ENCODE measurements around the gene PCBD2. TPM values are rescaled to one million over a fixed set of nuclear protein-coding genes. Genes with fewer than 3 reads are reported as not detected.

PCBD2 gene
- total and polyA plus RNA-seq, 9 donors = 4.5 to 13.1 (median 8.8) TPM

- Histone ChIP-seq H3K36me3 (no peaks in the 10 kb centered on the region), H3K27me3 (no peaks in the 10 kb centered on the region), H3K4me1 (ENCODE audit: insufficient read depth) (no peaks in the 10 kb centered on the region), H3K27ac (no peak overlapping the region), H3K9me3 (no peaks in the 10 kb centered on the region), H3K4me3 (no peak overlapping the region)
- no peak for DNase-seq
- 85 to 95% (median 88%) methylated on average over 3 of the region's 3 CpGs for WGBS, 3 donors
- intact Hi-C loops (cut with DNase I) = no loop called here
- TF ChIP-seq POLR2A (IDR thresholded peaks at IDR 0.05) = no peak
- TF ChIP-seq EP300 (IDR thresholded peaks at IDR 0.05) = no peak
- no peak for TF ChIP-seq CTCF (IDR thresholded peaks at IDR 0.05)
Measured at GRCh38 chr5:135004376-135004775, 99.4 kb downstream of the PCBD2 start.

GRCh38 chr5:135005076-135005475 is 100.1 kb downstream of the PCBD2 start:
- H3K9me3 ChIP-seq = no peaks in the 10 kb centered on the region
- H3K27me3 ChIP-seq = no peaks in the 10 kb centered on the region
- TF ChIP-seq CTCF (IDR thresholded peaks at IDR 0.05) (no peak), POLR2A (IDR thresholded peaks at IDR 0.05) (no peak)
- H3K4me1 ChIP-seq (ENCODE audit: insufficient read depth) = no peaks in the 10 kb centered on the region
- H3K27ac ChIP-seq = no peak overlapping the region
- no peak overlapping the region for H3K4me3 ChIP-seq
- WGBS, 3 donors = 89 to 96% (median 92%) methylated on average over 3 of the region's 3 CpGs
- DNase-seq = no peak
- no peaks in the 10 kb centered on the region for H3K36me3 ChIP-seq
- intact Hi-C loops (cut with DNase I) = no loop called here

- no peak for DNase-seq
- intact Hi-C loops (cut with DNase I) = no loop called here
- Histone ChIP-seq H3K9me3 (no peaks in the 10 kb centered on the region), H3K27me3 (no peaks in the 10 kb centered on the region), H3K36me3 (no peaks in the 10 kb centered on the region), H3K4me1 (ENCODE audit: insufficient read depth) (no peaks in the 10 kb centered on the region), H3K27ac (no peak overlapping the region), H3K4me3 (no peak overlapping the region)
- TF ChIP-seq CTCF (IDR thresholded peaks at IDR 0.05) (no peak), EP300 (IDR thresholded peaks at IDR 0.05) (no peak), POLR2A (IDR thresholded peaks at IDR 0.05) (no peak)
- 91 to 94% (median 92%) methylated on average over 9 of the region's 9 CpGs for WGBS, 3 donors
Measured at GRCh38 chr5:135007305-135007704, 102.4 kb downstream of the PCBD2 start.

- H3K4me3 ChIP-seq = no peak overlapping the region
- WGBS, 3 donors = 82 to 92% (median 84%) methylated on average over 11 of the region's 11 CpGs
Measured at GRCh38 chr5:135007749-135008363, 102.9 kb downstream of the PCBD2 start.

More at GRCh38 chr5:135007749-135008363, 102.9 kb downstream of the PCBD2 start:
- Histone ChIP-seq H3K4me1 (ENCODE audit: insufficient read depth) (no peaks in the 10 kb centered on the region), H3K27ac (no peak overlapping the region), H3K9me3 (no peaks in the 10 kb centered on the region), H3K36me3 (no peaks in the 10 kb centered on the region), H3K27me3 (no peaks in the 10 kb centered on the region)
- DNase-seq = no peak
- TF ChIP-seq POLR2A (IDR thresholded peaks at IDR 0.05) = no peak
- TF ChIP-seq CTCF (IDR thresholded peaks at IDR 0.05) = no peak
- no peak for TF ChIP-seq EP300 (IDR thresholded peaks at IDR 0.05)
- intact Hi-C loops (cut with DNase I) = no loop called here

Data from ovary (tissue), 9 donors.